ENCODE data around the gene GLRX. TPM values are rescaled to one million over a fixed set of nuclear protein-coding genes. Genes with fewer than 3 reads are reported as not detected.

GLRX gene
- total and polyA plus RNA-seq, 2 of the 13 experiments (the other 11 are each of a cell fraction or from before 2014, with no cell fraction given): 63.8 to 499 TPM

GRCh38 chr5:95862671-95863382 lies 40.3 kb upstream of the GLRX start (continued):
- peak; percentile 83 for TF ChIP-seq SOX5 (CRISPR knock-in tag; IDR thresholded peaks at IDR 0.05; ENCODE audit: borderline replicate concordance)
- TF ChIP-seq KDM3A (CRISPR knock-in tag; IDR thresholded peaks at IDR 0.05; ENCODE audit: low read depth): no peak
- 0 out of 2 replicates have a peak, but pooled peaks have one; percentile 28 for TF ChIP-seq HES4 (CRISPR knock-in tag; IDR thresholded peaks at IDR 0.05; ENCODE audit: borderline replicate concordance)
- peak; percentile 65 for TF ChIP-seq TEAD3 (CRISPR knock-in tag; optimal IDR thresholded peaks at IDR 0.05; ENCODE audit: borderline replicate concordance)
- TF ChIP-seq ZNF441 (CRISPR knock-in tag; IDR thresholded peaks at IDR 0.05; ENCODE audit: borderline replicate concordance): no peak
- peak; percentile 84; the same call in 1 of the 2 replicates for TF ChIP-seq SKIL (CRISPR knock-in tag; IDR thresholded peaks at IDR 0.05; ENCODE audit: borderline replicate concordance)
- TF ChIP-seq ZNF354B (CRISPR knock-in tag; IDR thresholded peaks at IDR 0.05): no peak
- no peak; the same call in 1 of the 2 replicates for TF ChIP-seq HIVEP1 (CRISPR knock-in tag; IDR thresholded peaks at IDR 0.05)
- peak; percentile 80 for TF ChIP-seq SALL1 (CRISPR knock-in tag; IDR thresholded peaks at IDR 0.05)
- TF ChIP-seq LBX2 (CRISPR knock-in tag; IDR thresholded peaks at IDR 0.05; ENCODE audit: borderline replicate concordance): no peak
- no peak for TF ChIP-seq PRDM15 (CRISPR knock-in tag; IDR thresholded peaks at IDR 0.05)
- peak; percentile 28; the same call in 1 of the 2 replicates for TF ChIP-seq ZNF652 (CRISPR knock-in tag; IDR thresholded peaks at IDR 0.05; ENCODE audit: borderline replicate concordance, low read depth)
- no peak for TF ChIP-seq ZFP91 (CRISPR knock-in tag; IDR thresholded peaks at IDR 0.05; ENCODE audit: borderline replicate concordance)
- no peak for TF ChIP-seq ZNF512 (CRISPR knock-in tag; IDR thresholded peaks at IDR 0.05)
- peak; percentile 70 for TF ChIP-seq SP5 (CRISPR knock-in tag; IDR thresholded peaks at IDR 0.05; ENCODE audit: borderline replicate concordance, low read depth)
- TF ChIP-seq ZNF550 (CRISPR knock-in tag; IDR thresholded peaks at IDR 0.05; ENCODE audit: borderline replicate concordance): no peak
- TF ChIP-seq NFIB (CRISPR knock-in tag; IDR thresholded peaks at IDR 0.05; ENCODE audit: borderline replicate concordance): no peak
- no peak for TF ChIP-seq SIN3B (IDR thresholded peaks at IDR 0.05; ENCODE audit: low read length)
- TF ChIP-seq ZFP1 (CRISPR knock-in tag; IDR thresholded peaks at IDR 0.05): no peak
- TF ChIP-seq ZMAT5 (CRISPR knock-in tag; IDR thresholded peaks at IDR 0.05; ENCODE audit: borderline replicate concordance, low read depth): no peak

All from HepG2 (cell line).